ENCODE results near the gene TICAM1. TPM values are rescaled to one million over a fixed set of nuclear protein-coding genes. Genes with fewer than 3 reads are reported as not detected.
"Not testable (repeated sequence)": the region's sequence is repeated elsewhere in the genome, so short reads cannot be mapped to it uniquely, and the experiment has no call there.

TICAM1 gene
- polyA plus RNA-seq, 1 experiment, result 1.9 TPM

- ChIA-PET CTCF (interaction anchor here (1.0 to 1.3 kb wide), 2 partner anchors 12 to 20 kb away, joined by 3 read pairs; no protein-coding TSS in a partner anchor), POLR2A (no interaction called here)
- Histone ChIP-seq H3K4me3 (ENCODE audit: low read depth, low read length) (no peak overlapping the region), H3K36me3 (ENCODE audit: control insufficient read depth, insufficient read depth, low read length) (no peaks in the 10 kb centered on the region), H3K27me3 (ENCODE audit: control insufficient read depth, insufficient read depth, low read length) (no peaks in the 10 kb centered on the region)
- no peak for DNase-seq (ENCODE audit: low read depth)
- no peak for TF ChIP-seq CTCF (IDR thresholded peaks at IDR 0.05; ENCODE audit: insufficient read depth, low read depth, low read length)
These were observed 2.4 kb downstream of the TICAM1 start for GRCh38 chr19:4829001-4829712.

DNA sequence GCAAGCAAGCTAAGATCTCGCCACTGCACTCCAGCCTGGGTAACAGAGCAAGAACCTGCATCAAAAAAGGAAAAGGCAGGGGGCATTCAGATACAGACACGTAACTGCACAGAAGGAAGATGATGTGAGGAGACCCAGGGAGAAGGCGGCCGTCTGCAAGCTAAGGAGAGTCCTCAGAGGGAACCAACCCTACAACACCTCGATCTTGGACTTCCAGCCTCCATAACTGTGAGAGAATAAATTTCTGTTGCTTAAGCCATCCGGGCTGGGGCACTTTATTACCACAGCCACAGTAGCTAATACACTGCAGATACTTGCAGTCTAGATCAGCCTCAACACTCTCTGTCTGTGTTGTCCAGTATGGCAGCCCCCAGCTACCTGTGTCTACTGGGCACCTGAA is 7.9 kb downstream of the TICAM1 start:
- H3K27me3 ChIP-seq (ENCODE audit: control insufficient read depth, insufficient read depth, low read length), result no peaks in the 10 kb centered on the region
- peaks cover 3% of the 10 kb centered on the region for H3K36me3 ChIP-seq (ENCODE audit: control insufficient read depth, insufficient read depth, low read length)
- ChIA-PET POLR2A (no interaction called here), CTCF (interaction anchor here (0.8 to 1.1 kb wide), 2 partner anchors 14 to 21 kb away, joined by 3 read pairs; no protein-coding TSS in a partner anchor)
- no peak for TF ChIP-seq CTCF (IDR thresholded peaks at IDR 0.05; ENCODE audit: insufficient read depth, low read depth, low read length)
- no peak overlapping the region for H3K4me3 ChIP-seq (ENCODE audit: low read depth, low read length)
- DNase-seq (ENCODE audit: low read depth), result no peak

DNA sequence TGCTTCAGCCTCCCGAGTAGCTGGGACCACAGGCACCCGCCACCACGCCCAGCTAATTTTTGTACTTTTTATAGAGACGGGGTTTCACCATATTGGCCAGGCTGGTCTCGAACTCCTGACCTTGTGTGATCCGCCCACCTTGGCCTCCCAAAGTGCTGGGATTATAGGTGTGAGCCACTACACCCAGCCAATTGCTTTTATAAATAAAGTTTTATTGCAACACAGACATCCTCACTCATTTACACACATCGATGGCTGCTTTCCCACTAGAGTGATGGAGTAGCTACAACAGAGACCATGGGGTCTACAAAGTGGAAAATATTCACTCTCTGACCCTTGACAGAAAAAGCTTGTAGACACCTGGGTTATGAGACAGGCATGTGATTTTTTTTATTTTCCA is 9.2 kb downstream of the TICAM1 start:
- H3K4me3 ChIP-seq (ENCODE audit: low read depth, low read length); POLR2A ChIA-PET; DNase-seq (ENCODE audit: low read depth); H3K27me3 ChIP-seq (ENCODE audit: control insufficient read depth, insufficient read depth, low read length): not testable (repeated sequence)
- peaks cover 13% of the 10 kb centered on the region for H3K36me3 ChIP-seq (ENCODE audit: control insufficient read depth, insufficient read depth, low read length)
- CTCF ChIA-PET, result interaction anchor here (0.6 to 1.5 kb wide), 5 partner anchors 10 to 31 kb away, joined by 3 to 4 read pairs (median 3); partner anchors contain the start of gene FEM1A

DNA sequence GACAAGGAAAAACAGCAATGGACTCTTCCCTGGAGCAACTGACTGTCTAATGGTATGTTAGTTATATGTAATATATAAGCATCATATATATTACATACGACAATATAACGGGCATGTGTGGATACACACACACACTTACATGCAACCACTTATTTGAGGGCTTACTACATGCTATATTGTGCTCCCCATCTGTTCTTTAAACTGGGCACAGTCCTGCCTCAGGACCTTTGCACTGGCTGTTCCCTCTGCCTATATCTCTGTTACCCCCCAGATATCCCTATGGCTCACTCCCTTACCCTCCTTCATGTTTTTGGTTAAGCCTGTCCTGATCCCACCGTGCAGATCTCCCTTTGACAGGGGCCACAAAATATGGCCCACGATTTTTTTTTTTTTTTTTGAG is 10.2 kb downstream of the TICAM1 start:
- CTCF ChIA-PET, result no interaction called here
- POLR2A ChIA-PET, result no interaction called here
- H3K27me3 ChIP-seq (ENCODE audit: control insufficient read depth, insufficient read depth, low read length), result no peaks in the 10 kb centered on the region
- no peak for DNase-seq (ENCODE audit: low read depth)
- no peak for TF ChIP-seq CTCF (IDR thresholded peaks at IDR 0.05; ENCODE audit: insufficient read depth, low read depth, low read length)
- H3K36me3 ChIP-seq (ENCODE audit: control insufficient read depth, insufficient read depth, low read length), result peaks cover 22% of the 10 kb centered on the region
- no peak overlapping the region for H3K4me3 ChIP-seq (ENCODE audit: low read depth, low read length)

- no peak for TF ChIP-seq CTCF (IDR thresholded peaks at IDR 0.05; ENCODE audit: insufficient read depth, low read depth, low read length)
- ChIA-PET CTCF (interaction anchor here (1.1 to 1.7 kb wide), 2 partner anchors 11 to 34 kb away, joined by 3 to 4 read pairs; no protein-coding TSS in a partner anchor), POLR2A (no interaction called here)
- DNase-seq (ENCODE audit: low read depth), result no peak
- Histone ChIP-seq H3K27me3 (ENCODE audit: control insufficient read depth, insufficient read depth, low read length) (no peaks in the 10 kb centered on the region), H3K36me3 (ENCODE audit: control insufficient read depth, insufficient read depth, low read length) (peaks cover 26% of the 10 kb centered on the region), H3K4me3 (ENCODE audit: low read depth, low read length) (no peak overlapping the region)
These were observed 13.8 kb downstream of the TICAM1 start for GRCh38 chr19:4817467-4818277.

Measured in BJ (cell line).